GM11168 (cell line): ENCODE data around the gene CFAP221.

ENCODE experiments used
- in situ Hi-C: fragments of 300-500 bp; cut with MboI; formaldehyde crosslinking; loops from one replicate; pipeline ENCODE4 v1.12.0; 2022; ENCODE audit warnings: low sequenced_read_pairs; ENCODE audit not compliant: unreplicated experiment

Gene CFAP221

DNA sequence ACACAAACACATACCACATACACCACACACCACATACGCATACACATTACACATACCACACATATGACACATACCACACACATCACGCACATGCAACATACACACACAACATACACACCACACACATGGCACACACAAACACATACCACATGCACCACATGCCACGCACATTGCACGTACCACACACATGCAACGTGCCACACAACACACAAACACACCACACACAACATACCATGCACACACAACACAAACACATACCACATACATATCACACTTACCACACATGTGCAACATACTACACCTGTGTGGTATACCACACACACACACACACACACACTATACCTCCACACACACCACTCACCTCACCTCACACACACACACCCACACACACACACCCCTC lies 149.7 kb downstream of the CFAP221 start:
- in situ Hi-C loops, result no loop called here

DNA sequence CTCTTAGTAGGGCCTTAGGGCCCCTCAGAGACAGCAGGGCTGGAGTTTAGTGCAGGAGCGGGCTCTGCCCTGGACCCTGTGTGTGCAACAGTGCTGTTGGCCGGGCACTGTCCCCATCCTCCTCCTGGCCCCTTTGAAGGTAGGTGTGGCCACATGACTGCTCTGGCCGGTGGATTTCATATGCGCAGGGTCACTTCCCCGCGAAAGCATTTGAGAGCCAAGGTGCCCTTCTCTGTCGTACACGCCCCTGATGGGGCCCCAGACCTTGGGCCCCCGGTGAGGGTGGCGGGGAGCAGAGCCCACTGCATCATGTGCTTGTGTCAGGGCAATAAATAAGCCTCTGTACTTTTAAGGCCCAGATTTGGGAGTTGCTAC lies 150.2 kb downstream of the CFAP221 start:
- in situ Hi-C loops, result no loop called here

GRCh38 chr2:119694845-119695521 lies 150.7 kb downstream of the CFAP221 start:
- in situ Hi-C loops, result no loop called here

GRCh38 chr2:119696005-119696404 lies 151.8 kb downstream of the CFAP221 start:
- in situ Hi-C loops, result no loop called here

- in situ Hi-C loops, result no loop called here
Observed at GRCh38 chr2:119696494-119697030, 152.3 kb downstream of the CFAP221 start.

GRCh38 chr2:119697290-119698020 lies 153.2 kb downstream of the CFAP221 start:
- in situ Hi-C loops, result no loop called here

DNA sequence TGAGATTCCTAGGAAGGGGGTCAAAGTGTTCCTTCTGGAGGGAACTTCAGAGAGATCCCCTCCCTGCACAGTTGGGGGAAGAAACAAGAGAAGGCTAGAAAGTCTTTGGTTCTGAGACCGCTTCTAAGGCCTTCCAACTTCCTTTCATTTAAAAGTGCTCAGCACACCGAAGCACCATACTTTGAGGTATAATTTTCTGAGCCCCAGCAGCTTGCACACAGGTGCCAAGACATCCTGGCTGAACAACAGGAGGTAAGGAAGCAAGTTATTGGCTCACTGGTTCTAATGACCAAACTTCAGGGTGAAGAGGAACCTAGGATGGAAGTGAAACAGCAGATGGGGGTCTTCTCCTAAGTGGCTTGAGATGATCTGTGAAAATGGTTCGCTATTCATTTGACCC lies 154.0 kb downstream of the CFAP221 start:
- in situ Hi-C loops, result no loop called here

- in situ Hi-C loops, result no loop called here
Observed at GRCh38 chr2:119699016-119699606, 154.9 kb downstream of the CFAP221 start.

GRCh38 chr2:119700866-119701265 lies 156.6 kb downstream of the CFAP221 start:
- in situ Hi-C loops, result loop anchor here (10.0 kb wide), 1 partner anchor 474 kb away; no protein-coding TSS in a partner anchor

GRCh38 chr2:119701352-119701751 lies 157.1 kb downstream of the CFAP221 start:
- in situ Hi-C loops, result loop anchor here (10.0 kb wide), 1 partner anchor 473 kb away; no protein-coding TSS in a partner anchor

- in situ Hi-C loops, result loop anchor here (10.0 kb wide), 1 partner anchor 472 kb away; no protein-coding TSS in a partner anchor
Observed at GRCh38 chr2:119702203-119702917, 158.1 kb downstream of the CFAP221 start.

DNA sequence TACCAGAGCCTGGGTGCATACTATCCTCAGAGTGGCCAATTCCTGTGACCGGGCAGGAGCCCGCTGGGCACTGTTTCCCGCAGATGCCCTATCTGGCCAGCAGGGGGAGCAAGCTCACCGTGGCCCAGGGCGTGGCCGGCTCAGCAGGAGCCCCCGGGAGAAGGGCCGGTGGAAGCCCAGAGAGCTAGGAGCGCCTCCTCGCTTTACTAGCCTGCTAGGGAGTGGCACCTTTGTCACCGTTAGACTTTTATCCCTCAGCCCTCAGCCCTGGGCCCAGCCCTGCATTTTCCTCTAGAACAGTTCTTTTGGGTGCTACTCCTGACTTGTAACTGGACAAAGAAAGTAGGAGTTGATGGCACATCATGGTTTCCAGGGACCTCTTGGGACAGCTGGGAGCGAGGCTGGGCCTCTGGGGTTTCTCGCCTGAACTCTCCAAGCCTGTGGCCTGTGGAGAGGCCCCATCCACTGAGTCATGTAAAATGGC lies 158.7 kb downstream of the CFAP221 start:
- in situ Hi-C loops, result loop anchor here (10.0 kb wide), 1 partner anchor 472 kb away; no protein-coding TSS in a partner anchor

DNA sequence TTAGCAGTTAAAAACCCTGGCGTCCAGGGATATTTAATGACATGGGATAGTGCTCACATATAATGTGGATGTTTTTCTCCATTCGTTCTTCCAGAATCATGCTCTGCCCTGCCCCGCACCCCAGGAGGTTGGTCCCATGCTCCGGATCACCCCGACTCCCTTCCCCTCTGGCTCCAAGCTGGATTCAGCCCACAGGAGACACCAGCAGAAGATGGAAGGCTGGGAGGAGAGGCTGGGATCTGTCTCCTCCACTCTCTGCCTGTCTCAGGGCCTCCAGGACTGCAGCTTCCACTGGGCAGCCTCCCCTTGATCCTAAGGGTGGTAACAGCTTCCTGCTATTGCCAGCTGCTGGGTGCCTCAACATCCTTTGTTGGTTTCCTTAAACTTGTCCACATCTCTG lies 159.3 kb downstream of the CFAP221 start:
- in situ Hi-C loops, result loop anchor here (10.0 kb wide), 1 partner anchor 471 kb away; no protein-coding TSS in a partner anchor

GRCh38 chr2:119704670-119705120 lies 160.4 kb downstream of the CFAP221 start:
- in situ Hi-C loops, result loop anchor here (10.0 kb wide), 1 partner anchor 470 kb away; no protein-coding TSS in a partner anchor

- in situ Hi-C loops, result loop anchor here (10.0 kb wide), 1 partner anchor 469 kb away; no protein-coding TSS in a partner anchor
Observed at GRCh38 chr2:119706221-119706620, 162.0 kb downstream of the CFAP221 start.
